ENCODE data around the gene SRMS.

The SRMS gene

GRCh38 chr20:63519668-63520503 is 27.7 kb downstream of the SRMS start:
- DNase-seq = no peak

GRCh38 chr20:63518946-63519667 is 28.4 kb downstream of the SRMS start:
- DNase-seq = no peak

GRCh38 chr20:63518351-63518861 is 29.1 kb downstream of the SRMS start:
- no peak for DNase-seq

GRCh38 chr20:63517376-63518309 is 29.9 kb downstream of the SRMS start:
- no peak for DNase-seq

DNA sequence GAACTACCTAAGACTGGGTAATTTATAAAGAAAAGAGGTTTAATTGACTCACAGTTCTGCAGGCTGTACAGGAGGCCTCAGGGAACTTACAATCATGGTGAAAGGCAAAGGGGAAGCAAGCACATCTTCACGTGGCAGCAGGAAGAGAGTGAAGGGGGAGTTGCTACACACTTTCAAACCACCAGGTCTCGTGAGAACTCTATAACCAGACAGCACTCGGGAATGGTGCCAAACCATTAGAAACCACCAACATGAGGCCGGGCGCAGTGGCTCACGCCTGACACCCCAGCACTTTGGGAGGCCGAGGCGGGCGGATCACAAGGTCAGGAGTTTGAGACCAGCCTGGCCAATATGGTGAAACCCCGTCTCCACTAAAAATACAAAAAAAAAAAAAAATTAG is 33.0 kb downstream of the SRMS start:
- DNase-seq = peak; percentile 86

- no peak for DNase-seq
These were observed 34.3 kb downstream of the SRMS start for GRCh38 chr20:63513207-63513606.

- DNase-seq = no peak
These were observed 38.4 kb downstream of the SRMS start for GRCh38 chr20:63509088-63509564.

DNA sequence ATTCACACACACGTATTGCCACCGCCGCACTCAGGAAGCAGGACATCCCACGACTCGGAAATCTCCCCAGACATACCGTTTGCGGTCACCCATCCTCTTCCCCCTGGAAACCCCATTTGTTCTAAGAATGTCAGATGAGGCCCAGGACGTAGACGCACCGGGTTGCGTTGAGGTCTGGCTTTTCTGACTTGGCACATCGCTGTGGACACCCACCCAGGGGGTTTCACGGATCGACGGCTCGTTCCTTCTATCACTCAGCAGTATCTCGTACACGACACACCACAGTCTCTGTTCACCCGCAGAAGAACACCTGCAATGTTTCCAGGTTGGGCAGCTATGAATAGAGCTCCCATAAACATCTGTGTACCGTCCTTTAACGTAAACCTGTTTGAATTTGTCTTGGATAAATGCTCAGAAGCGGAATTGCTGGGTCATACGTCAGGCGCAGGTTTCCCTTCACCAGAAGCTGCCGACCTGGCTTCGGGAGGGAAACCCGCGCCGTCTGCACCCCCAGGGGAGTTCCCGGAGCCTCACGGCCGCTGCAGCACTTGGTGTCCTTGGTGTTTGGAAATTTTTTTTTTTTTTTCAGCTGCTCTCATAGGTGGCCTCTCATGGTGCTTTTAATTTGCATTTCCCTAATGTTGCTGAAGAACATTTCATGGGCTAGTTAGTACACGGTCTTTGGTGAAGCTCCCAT is 39.3 kb downstream of the SRMS start:
- DNase-seq = peak; percentile 31

- no peak for DNase-seq
These were observed 40.3 kb downstream of the SRMS start for GRCh38 chr20:63507083-63507743.

DNA sequence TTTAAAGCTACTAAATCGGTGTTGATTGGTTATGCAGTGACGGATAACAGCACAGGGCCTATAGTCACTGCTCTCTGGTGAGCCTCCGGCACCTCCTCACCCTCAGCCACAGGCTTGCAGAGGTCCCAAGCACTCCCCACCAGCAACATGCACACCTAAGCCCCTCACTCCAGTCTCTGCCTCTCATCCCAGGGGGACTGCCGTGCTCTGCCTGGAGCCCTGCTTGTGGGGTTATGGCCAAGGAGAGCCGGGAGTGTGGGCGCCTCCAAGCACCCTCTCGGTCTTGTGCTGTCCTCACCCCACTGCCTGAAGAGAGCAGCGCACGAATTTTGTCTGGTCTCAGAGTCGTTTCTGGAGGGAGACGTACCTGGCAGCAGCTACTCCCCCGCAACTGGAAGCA is 41.8 kb downstream of the SRMS start:
- no peak for DNase-seq

- no peak for DNase-seq
These were observed 42.3 kb downstream of the SRMS start for GRCh38 chr20:63505281-63505680.

- no peak for DNase-seq
These were observed 42.9 kb downstream of the SRMS start for GRCh38 chr20:63504642-63505041.

DNA sequence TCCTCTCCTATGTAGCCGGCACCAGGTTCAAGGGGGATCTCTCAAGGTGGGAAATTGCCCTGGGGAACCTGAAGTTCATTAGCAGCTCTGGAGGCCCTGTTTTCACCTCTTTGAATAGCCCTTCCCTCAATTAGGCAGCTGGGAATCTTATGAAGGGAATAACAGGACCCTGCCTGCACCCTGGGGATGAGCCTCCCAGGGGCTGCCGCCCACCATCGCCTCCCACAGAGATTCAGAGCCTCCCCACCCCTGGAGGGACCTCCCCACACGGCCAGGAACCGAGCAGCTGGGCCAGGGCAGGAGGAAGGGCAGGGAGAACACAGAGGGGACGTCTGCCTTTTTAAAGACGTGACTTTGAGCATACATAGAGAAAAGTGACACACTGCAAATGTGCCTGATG is 44.0 kb downstream of the SRMS start:
- no peak for DNase-seq

DNA sequence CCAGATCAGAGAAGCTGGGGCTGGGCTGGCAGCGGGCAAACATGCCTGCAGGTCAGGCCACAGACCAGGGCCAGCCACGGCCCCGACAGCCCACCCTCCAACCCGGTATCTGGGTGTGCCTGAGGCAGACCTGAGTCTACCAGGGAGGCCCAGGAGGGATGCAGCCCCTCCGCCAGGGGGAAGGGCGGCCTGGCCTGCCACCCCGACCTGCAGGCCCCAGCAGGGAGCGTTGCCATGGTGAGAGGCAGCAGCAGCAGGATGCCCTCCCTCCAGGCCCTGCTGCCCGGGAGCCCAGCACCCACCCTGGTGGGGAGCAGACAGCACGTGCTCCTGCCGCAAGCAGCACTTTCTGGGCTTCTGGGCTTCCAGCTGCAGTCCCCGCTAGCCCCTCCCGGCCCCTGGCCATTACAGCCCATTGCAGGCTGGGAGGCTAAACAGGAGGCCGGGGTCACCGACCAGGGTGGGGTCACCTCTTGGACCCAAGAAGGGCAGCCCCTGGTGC is 44.8 kb downstream of the SRMS start:
- no peak for DNase-seq

- DNase-seq = no peak
These were observed 45.5 kb downstream of the SRMS start for GRCh38 chr20:63501818-63502670.

DNA sequence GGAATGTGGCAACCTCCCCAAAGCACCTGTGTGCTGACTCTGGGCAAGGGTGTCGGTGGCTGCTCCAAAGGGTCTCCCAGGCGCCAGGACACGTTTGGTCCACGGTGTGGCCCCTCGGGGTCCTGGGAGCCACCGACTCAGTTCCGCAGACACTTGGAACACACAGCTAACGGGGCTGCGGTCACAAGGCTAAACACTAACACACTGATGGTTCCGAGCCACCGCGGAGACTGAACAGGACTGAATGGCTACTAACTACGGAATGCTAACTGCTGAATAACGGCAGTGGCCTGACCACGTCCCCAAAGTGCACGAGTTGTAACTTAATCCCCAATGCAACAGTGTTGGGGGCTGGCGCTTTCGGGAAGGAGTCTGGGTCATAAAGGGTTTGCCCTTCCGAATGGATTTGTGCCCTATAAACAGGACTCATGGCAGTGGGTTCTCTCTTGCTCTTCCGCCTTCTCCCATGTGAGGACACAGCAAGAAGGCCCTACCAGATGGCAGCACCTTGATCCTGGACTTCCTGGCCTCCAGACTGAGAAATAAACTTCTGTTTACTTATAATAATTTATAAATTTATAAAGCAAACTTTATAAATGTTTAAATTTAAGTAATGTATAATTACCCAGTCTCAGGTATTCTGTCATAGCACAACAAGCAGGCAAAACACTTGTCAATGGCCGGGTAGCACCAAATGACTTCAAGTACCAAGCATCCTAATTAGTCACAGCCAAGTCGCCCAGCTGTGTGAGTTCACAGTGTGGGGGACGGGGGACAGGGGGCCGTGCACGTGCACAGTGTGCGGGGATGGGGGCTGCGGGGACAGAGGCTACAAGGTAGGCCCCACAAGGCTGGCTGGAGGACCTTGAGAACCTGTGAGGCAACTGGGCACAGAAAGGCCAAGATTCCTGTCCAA is 46.4 kb downstream of the SRMS start:
- no peak for DNase-seq

DNA sequence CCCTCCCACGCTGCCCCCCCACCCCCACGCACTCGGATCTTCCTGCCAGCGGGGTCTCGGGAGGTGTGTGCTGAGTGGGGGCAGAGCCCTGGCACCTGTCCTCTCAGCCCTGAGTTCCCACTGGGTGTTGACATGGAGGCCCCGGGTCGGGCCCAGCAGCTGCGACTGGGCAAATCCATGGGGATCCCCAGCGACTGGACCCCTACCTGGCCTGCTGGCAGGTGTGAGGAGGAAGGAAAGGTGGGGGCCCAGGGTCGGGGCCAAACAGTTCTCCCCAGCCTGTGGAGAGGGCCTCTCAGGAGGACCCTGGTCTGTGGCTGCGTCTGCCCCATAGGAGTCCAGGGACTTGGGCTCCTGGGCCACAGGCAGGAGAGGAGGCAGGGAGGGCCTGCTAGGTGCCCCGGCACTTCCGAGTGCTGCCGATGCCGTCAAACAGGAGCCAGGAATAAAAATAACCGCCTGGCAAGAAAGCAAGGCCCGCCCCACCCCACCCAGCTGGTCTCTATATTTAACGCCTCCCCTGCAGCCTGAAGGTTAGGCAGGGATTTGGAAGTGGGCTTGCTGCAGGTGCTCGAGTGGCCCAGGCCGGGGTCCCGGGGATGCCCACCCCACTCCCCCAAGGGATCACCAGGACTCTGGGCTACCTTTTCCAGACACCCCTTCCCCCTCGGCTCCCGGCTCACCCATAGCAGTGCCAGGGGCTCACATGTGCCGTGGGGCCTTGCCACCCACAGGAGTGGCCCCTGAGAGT is 47.2 kb downstream of the SRMS start:
- no peak for DNase-seq

GRCh38 chr20:63499338-63499969 is 48.1 kb downstream of the SRMS start:
- no peak for DNase-seq

Data from GF-D8 (cell line).